Measurements from ENCODE around the gene FUS. TPM values are rescaled to one million over a fixed set of nuclear protein-coding genes. Genes with fewer than 3 reads are reported as not detected.

Gene FUS
- total and polyA plus RNA-seq, 2 donors (not counting 3 experiments of a cell fraction or from before 2014, with no cell fraction given): 307 to 569 TPM

- POLR2A ChIA-PET: no interaction called here
Observed at GRCh38 chr16:31131841-31132271, 48.1 kb upstream of the FUS start.

GRCh38 chr16:31132303-31132979 is 47.5 kb upstream of the FUS start:
- dilution Hi-C loops (cut with MboI; ENCODE audit: extremely low pct_ligation_motif_present, low sequenced_read_pairs): no loop called here
- no peak overlapping the region for H3K4me2 ChIP-seq (ENCODE audit: insufficient read depth, low read length)
- intact Hi-C loops (cut with micrococcal nuclease): no loop called here
- ChIA-PET POLR2A (no interaction called here), CTCF (interaction anchor here (2.4 kb wide), 1 partner anchor 10 kb away, joined by 8 read pairs; no protein-coding TSS in a partner anchor)
- H3K36me3 ChIP-seq (ENCODE audit: control insufficient read depth in 2 of 2, extremely low read depth in 1 of 2, insufficient read depth in 2 of 2, low read length in 2 of 2): peaks cover 0 to 9% of the 10 kb centered on the region in 2 experiments
- no peaks in the 10 kb centered on the region for H3K9me1 ChIP-seq (replicated peaks; ENCODE audit: control insufficient read depth, extremely low read depth, insufficient read depth, low read length)
- H2AFZ ChIP-seq (ENCODE audit: low read depth, low read length): no peak overlapping the region
- H3K4me1 ChIP-seq (ENCODE audit: control insufficient read depth, extremely low read depth, insufficient read depth, low read length): no peaks in the 10 kb centered on the region
- BruUV-seq (replicated peaks): no TSS peak
- H3K9me3 ChIP-seq (replicated peaks; ENCODE audit: control insufficient read depth, insufficient read depth, low read length): no peaks in the 10 kb centered on the region
- no peak overlapping the region for H3K27ac ChIP-seq (ENCODE audit: insufficient read depth, low read depth, low read length)
- no peak for FAIRE-seq
- no peaks in the 10 kb centered on the region for H3K79me2 ChIP-seq (ENCODE audit: control insufficient read depth, insufficient read depth, low read length)
- TF ChIP-seq GATA2 (IDR thresholded peaks at IDR 0.05; ENCODE audit: insufficient read depth, insufficient read length, low read depth, low read length): no peak
- no peak for TF ChIP-seq MAX (IDR thresholded peaks at IDR 0.05; ENCODE audit: insufficient read depth, insufficient read length)
- no peak for TF ChIP-seq POLR2AphosphoS5 (IDR thresholded peaks at IDR 0.05; ENCODE audit: insufficient read depth, low read depth, low read length)
- no peak for TF ChIP-seq JUN (IDR thresholded peaks at IDR 0.05; ENCODE audit: borderline replicate concordance, insufficient read depth, insufficient read length, low read depth)
- no peak for TF ChIP-seq EZH2 (IDR thresholded peaks at IDR 0.05; ENCODE audit: borderline replicate concordance, low read depth, low read length, severe bottlenecking)
- no peak for TF ChIP-seq POLR2A (IDR thresholded peaks at IDR 0.05; ENCODE audit: low read depth, low read length)
- no peak for TF ChIP-seq FOS (IDR thresholded peaks at IDR 0.05; ENCODE audit: borderline replicate concordance, insufficient read depth, low read length)
- TF ChIP-seq CTCF (IDR thresholded peaks at IDR 0.05; ENCODE audit: extremely low read depth in 1 of 2, insufficient read depth in 1 of 2, low read depth in 1 of 2, low read length in 2 of 2): no peak
- TF ChIP-seq MYC (IDR thresholded peaks at IDR 0.05; ENCODE audit: low read depth, low read length): no peak
- no peaks in the 10 kb centered on the region for H3K27me3 ChIP-seq (ENCODE audit: control insufficient read depth in 2 of 2, insufficient read depth in 2 of 2, low read length in 2 of 2)
- no peaks in the 10 kb centered on the region for H4K20me1 ChIP-seq (replicated peaks; ENCODE audit: control insufficient read depth, extremely low read depth, insufficient read depth, low read length)
- DNase-seq (ENCODE audit: low read depth, low spot score): no peak
- no peak overlapping the region for H3K9ac ChIP-seq (replicated peaks; ENCODE audit: extremely low read depth, insufficient read depth, low read length)
- no peak overlapping the region for H3K4me3 ChIP-seq (replicated peaks in 1 of 3; ENCODE audit: insufficient read depth in 1 of 3, low read depth in 1 of 3, low read length in 3 of 3)

More at GRCh38 chr16:31131841-31132271, 48.1 kb upstream of the FUS start:
- CTCF ChIA-PET: interaction anchor here (2.4 kb wide), 1 partner anchor 10 kb away, joined by 8 read pairs; no protein-coding TSS in a partner anchor
- DNase-seq (ENCODE audit: low read depth, low spot score) (no peak), FAIRE-seq (no peak)
- Histone ChIP-seq H3K27me3 (ENCODE audit: control insufficient read depth in 2 of 2, insufficient read depth in 2 of 2, low read length in 2 of 2) (no peaks in the 10 kb centered on the region), H3K9ac (replicated peaks; ENCODE audit: extremely low read depth, insufficient read depth, low read length) (no peak overlapping the region), H3K4me1 (ENCODE audit: control insufficient read depth, extremely low read depth, insufficient read depth, low read length) (no peaks in the 10 kb centered on the region), H3K9me3 (replicated peaks; ENCODE audit: control insufficient read depth, insufficient read depth, low read length) (no peaks in the 10 kb centered on the region), H3K4me3 (replicated peaks in 1 of 3; ENCODE audit: insufficient read depth in 1 of 3, low read depth in 1 of 3, low read length in 3 of 3) (no peak overlapping the region), H4K20me1 (replicated peaks; ENCODE audit: control insufficient read depth, extremely low read depth, insufficient read depth, low read length) (no peaks in the 10 kb centered on the region), H3K36me3 (ENCODE audit: control insufficient read depth in 2 of 2, extremely low read depth in 1 of 2, insufficient read depth in 2 of 2, low read length in 2 of 2) (peaks cover 0 to 10% of the 10 kb centered on the region in 2 experiments), H3K79me2 (ENCODE audit: control insufficient read depth, insufficient read depth, low read length) (no peaks in the 10 kb centered on the region), H2AFZ (ENCODE audit: low read depth, low read length) (no peak overlapping the region), H3K4me2 (ENCODE audit: insufficient read depth, low read length) (no peak overlapping the region), H3K27ac (ENCODE audit: insufficient read depth, low read depth, low read length) (no peak overlapping the region), H3K9me1 (replicated peaks; ENCODE audit: control insufficient read depth, extremely low read depth, insufficient read depth, low read length) (no peaks in the 10 kb centered on the region)
- BruUV-seq (replicated peaks): no TSS peak
- dilution Hi-C loops (cut with MboI; ENCODE audit: extremely low pct_ligation_motif_present, low sequenced_read_pairs): no loop called here
- intact Hi-C loops (cut with micrococcal nuclease): no loop called here
- TF ChIP-seq FOS (IDR thresholded peaks at IDR 0.05; ENCODE audit: borderline replicate concordance, insufficient read depth, low read length) (no peak), POLR2AphosphoS5 (IDR thresholded peaks at IDR 0.05; ENCODE audit: insufficient read depth, low read depth, low read length) (no peak), JUN (IDR thresholded peaks at IDR 0.05; ENCODE audit: borderline replicate concordance, insufficient read depth, insufficient read length, low read depth) (no peak)
